GM12801 (cell line): ENCODE measurements around the gene IL1B.

Source experiments
- CTCF ChIP-seq: IDR thresholded peaks from one replicate; pipeline ENCODE4 v1.5.1; 2011; ENCODE audit warnings: control low read depth; ENCODE audit not compliant: insufficient read length; ENCODE audit errors: extremely low read depth

Gene IL1B

GRCh38 chr2:112830682-112831512, 5.7 kb downstream of the IL1B start:
- no peak for TF ChIP-seq CTCF

- TF ChIP-seq CTCF, result no peak
Observed at GRCh38 chr2:112829961-112830681, 6.5 kb downstream of the IL1B start.

GRCh38 chr2:112829101-112829960, 7.2 kb downstream of the IL1B start:
- TF ChIP-seq CTCF, result no peak

GRCh38 chr2:112828251-112828691, 8.3 kb downstream of the IL1B start:
- TF ChIP-seq CTCF, result no peak

- no peak for TF ChIP-seq CTCF
Observed at GRCh38 chr2:112827604-112828185, 8.9 kb downstream of the IL1B start.

- no peak for TF ChIP-seq CTCF
Observed at GRCh38 chr2:112827009-112827408, 9.6 kb downstream of the IL1B start.

- no peak for TF ChIP-seq CTCF
Observed at GRCh38 chr2:112825706-112826105, 10.9 kb downstream of the IL1B start.
